Fibroblast of lung (primary cell): Measurements from ENCODE around the gene FBXW11.

Experiments used
- EZH2 ChIP-seq: IDR thresholded peaks from 2 replicates; pipeline ENCODE4 v1.5.1; 2012; ENCODE audit warnings: low read length, control low read depth, mild to moderate bottlenecking; ENCODE audit errors: missing control alignments
- TF ChIP-seq, protein P1 (sequence below), 2 donors: IDR thresholded peaks in 1 of 2; conservative IDR thresholded peaks in 1 of 2; 1 replicate in 1 of 2; 2 replicates in 1 of 2; pipeline ENCODE4 v1.5.1; 2011 to 2012; ENCODE audit warnings: low read length in 2 of 2, control low read depth in 1 of 2, inconsistent platforms in 1 of 2, low read depth in 1 of 2, mild to moderate bottlenecking in 1 of 2

DNA sequence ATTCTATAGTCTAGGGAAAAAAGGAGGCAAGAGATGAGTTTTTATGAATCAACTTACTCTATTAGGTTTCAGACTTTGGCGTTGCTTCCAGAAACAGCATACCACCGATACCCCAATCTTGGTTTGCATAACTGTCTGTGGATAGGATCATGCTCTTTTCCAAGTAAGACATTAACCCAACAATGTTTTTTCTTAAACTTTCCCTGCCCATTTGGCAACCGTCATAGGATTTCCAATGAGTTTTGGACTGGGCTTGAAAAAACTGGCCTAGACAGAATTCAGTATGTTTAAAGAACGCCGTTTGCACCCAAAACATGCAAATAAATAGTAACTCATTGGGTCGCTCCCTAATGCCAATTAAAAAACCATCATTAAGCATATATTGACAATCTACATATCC is 114.8 kb downstream of the FBXW11 start:
- no peak for TF ChIP-seq EZH2
- TF ChIP-seq, protein P1, sequence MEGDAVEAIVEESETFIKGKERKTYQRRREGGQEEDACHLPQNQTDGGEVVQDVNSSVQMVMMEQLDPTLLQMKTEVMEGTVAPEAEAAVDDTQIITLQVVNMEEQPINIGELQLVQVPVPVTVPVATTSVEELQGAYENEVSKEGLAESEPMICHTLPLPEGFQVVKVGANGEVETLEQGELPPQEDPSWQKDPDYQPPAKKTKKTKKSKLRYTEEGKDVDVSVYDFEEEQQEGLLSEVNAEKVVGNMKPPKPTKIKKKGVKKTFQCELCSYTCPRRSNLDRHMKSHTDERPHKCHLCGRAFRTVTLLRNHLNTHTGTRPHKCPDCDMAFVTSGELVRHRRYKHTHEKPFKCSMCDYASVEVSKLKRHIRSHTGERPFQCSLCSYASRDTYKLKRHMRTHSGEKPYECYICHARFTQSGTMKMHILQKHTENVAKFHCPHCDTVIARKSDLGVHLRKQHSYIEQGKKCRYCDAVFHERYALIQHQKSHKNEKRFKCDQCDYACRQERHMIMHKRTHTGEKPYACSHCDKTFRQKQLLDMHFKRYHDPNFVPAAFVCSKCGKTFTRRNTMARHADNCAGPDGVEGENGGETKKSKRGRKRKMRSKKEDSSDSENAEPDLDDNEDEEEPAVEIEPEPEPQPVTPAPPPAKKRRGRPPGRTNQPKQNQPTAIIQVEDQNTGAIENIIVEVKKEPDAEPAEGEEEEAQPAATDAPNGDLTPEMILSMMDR (conservative IDR thresholded peaks at IDR 0.05 in 1 of 2, IDR thresholded peaks at IDR 0.05 in 1 of 2; ENCODE audit: low read depth in 1 of 2, low read length in 2 of 2), result no peak
